Neutrophil (primary cell): ENCODE results near the gene CCDC7.
"Not testable (repeated sequence)": the region's sequence is repeated elsewhere in the genome, so short reads cannot be mapped to it uniquely, and the experiment has no call there.

Source experiments
- H3K27ac ChIP-seq: fragments of 200-600 bp; sonication (generic); 2 replicates; pipeline ENCODE4 v1.5.1; 2016; ENCODE audit warnings: mild to moderate bottlenecking, moderate library complexity
- H3K27me3 ChIP-seq: fragments of 200-600 bp; sonication (generic); 2 replicates; pipeline ENCODE4 v1.6.0; 2016; ENCODE audit warnings: mild to moderate bottlenecking
- H3K36me3 ChIP-seq: fragments of 200-600 bp; sonication (generic); 2 replicates; pipeline ENCODE4 v1.5.1; 2017
- H3K4me1 ChIP-seq, 2 experiments: fragments of 200-600 bp in 1 of 2; sonication (generic) in 1 of 2; 1 replicate in 1 of 2; 2 replicates in 1 of 2; pipeline versions ENCODE4 v1.5.1 to v1.6.1; 2013 to 2016; ENCODE audit warnings: low read depth in 1 of 2, low read length in 1 of 2, mild to moderate bottlenecking in 1 of 2, moderate library complexity in 1 of 2; ENCODE audit not compliant: control insufficient read depth in 1 of 2, insufficient read depth in 1 of 2
- H3K4me3 ChIP-seq, 2 experiments: fragments of 200-600 bp in 1 of 2; sonication (generic) in 1 of 2; 1 replicate in 1 of 2; 2 replicates in 1 of 2; pipeline ENCODE4 v1.5.1; 2013 to 2016; ENCODE audit warnings: low read depth in 1 of 2, low read length in 1 of 2, mild to moderate bottlenecking in 1 of 2, moderate library complexity in 1 of 2
- H3K9me3 ChIP-seq: fragments of 200-600 bp; sonication (generic); 2 replicates; pipeline ENCODE4 v1.5.1; 2016
- CTCF ChIP-seq: fragments of 200-600 bp; sonication (generic); IDR thresholded peaks from 2 replicates; pipeline ENCODE4 v1.5.1; 2016; ENCODE audit warnings: antibody characterized with exemption

Gene CCDC7

DNA sequence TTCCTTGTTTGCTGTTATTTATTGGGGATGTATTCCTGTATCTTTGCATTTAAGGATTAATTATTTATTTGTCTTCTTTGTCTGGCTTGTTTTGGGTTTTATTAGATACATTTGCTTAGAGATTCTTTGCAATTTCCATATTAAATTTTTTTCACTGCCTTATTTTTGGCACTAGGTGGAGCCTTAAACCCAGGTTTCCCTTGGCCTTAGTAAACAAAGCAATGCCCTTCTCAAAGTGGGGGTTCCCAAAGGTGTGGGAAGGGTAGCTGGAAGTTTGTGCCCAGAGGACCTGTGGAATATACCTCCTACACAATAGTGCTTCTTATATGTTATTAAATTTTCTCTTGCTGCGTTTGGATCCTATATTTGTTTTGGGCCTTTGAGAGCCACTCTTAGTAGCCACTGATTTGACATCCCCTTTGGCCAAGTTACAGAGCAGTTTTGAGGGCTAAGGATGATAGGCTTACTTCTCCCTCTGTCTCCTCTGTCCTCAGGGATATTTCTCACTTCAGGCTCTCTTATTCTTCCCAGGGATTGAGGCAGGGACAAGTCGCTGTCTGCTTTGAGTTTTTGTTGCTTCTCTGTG, 349.8 kb downstream of the CCDC7 start:
- Histone ChIP-seq H3K9me3 (no peaks in the 10 kb centered on the region), H3K4me3 (no peak overlapping the region), H3K27ac (no peak overlapping the region), H3K36me3 (no peaks in the 10 kb centered on the region), H3K27me3 (no peaks in the 10 kb centered on the region), H3K4me1 (no peaks in the 10 kb centered on the region)
- no peak for TF ChIP-seq CTCF

DNA sequence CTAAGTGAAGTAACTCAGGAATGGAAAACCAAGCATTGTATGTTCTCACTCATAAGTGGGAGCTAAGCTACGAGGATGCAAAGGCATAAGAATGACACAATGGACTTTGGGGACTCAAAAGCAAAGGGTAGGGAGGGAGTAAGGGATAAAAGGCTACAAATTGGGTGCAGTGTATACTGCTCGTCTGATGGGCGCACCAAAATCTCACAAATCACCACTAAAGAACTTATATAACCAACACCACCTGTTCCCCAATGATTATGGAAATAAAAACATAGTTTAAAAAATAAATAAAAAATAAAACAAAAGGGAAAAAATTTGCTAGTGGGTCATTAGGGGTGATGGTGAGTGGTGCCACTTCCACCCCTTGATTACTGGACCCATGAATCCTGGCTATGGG, 351.5 kb downstream of the CCDC7 start:
- not testable (repeated sequence) for H3K9me3 ChIP-seq, H3K36me3 ChIP-seq, H3K4me3 ChIP-seq, H3K27ac ChIP-seq, H3K4me1 ChIP-seq, H3K27me3 ChIP-seq

GRCh38 chr10:32846974-32847373, 401.0 kb downstream of the CCDC7 start:
- TF ChIP-seq CTCF, result no peak
- Histone ChIP-seq H3K27me3 (no peaks in the 10 kb centered on the region), H3K9me3 (no peaks in the 10 kb centered on the region), H3K4me1 (no peaks in the 10 kb centered on the region), H3K36me3 (no peaks in the 10 kb centered on the region), H3K27ac (no peak overlapping the region), H3K4me3 (no peak overlapping the region)

GRCh38 chr10:32851301-32851700, 405.4 kb downstream of the CCDC7 start:
- H3K4me3 ChIP-seq, result no peak overlapping the region
- H3K36me3 ChIP-seq, result no peaks in the 10 kb centered on the region
- H3K27me3 ChIP-seq, result no peaks in the 10 kb centered on the region
- H3K4me1 ChIP-seq, result no peaks in the 10 kb centered on the region
- no peak overlapping the region for H3K27ac ChIP-seq
- TF ChIP-seq CTCF, result no peak
- no peaks in the 10 kb centered on the region for H3K9me3 ChIP-seq

DNA sequence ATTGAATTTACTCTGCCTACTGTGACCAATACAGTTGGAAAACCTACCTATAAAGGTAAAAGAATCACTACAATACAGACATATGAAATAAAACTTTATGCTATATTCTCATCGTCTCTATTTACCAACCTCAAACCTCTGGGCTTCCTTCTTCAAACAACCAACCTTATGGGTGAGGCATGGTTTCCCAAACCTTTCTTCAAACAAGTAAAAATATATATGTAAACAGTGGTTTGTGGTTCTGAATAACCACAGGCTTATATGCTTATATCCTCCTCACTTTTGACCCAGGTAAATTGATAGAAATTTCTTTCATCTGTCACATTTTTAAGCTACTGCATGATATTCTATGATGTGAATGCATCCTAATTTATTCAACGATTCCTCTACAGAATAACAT, 408.5 kb downstream of the CCDC7 start:
- Histone ChIP-seq H3K4me1 (no peaks in the 10 kb centered on the region), H3K4me3 (no peak overlapping the region), H3K27ac (no peak overlapping the region), H3K27me3 (no peaks in the 10 kb centered on the region), H3K9me3 (no peaks in the 10 kb centered on the region), H3K36me3 (no peaks in the 10 kb centered on the region)
- no peak for TF ChIP-seq CTCF

DNA sequence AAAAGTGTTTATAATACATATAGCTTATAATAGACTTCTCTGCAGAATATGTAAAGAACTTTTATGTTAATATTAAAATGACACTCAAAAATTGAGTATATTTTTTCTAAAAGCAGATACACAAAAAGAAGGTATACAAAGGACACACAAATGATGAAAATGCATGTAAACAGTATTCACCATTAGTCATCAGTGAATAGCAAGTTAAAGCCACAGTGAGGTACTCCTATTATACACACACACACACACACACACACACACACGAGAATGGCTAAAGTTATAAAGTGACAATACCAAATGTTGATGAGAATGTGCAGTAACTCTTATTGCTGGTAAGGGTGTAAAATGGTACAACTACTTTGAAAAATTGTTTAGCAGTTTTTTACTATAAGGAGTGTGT, 419.2 kb downstream of the CCDC7 start:
- Histone ChIP-seq H3K9me3 (no peaks in the 10 kb centered on the region), H3K36me3 (no peaks in the 10 kb centered on the region), H3K27me3 (no peaks in the 10 kb centered on the region), H3K4me3 (no peak overlapping the region), H3K27ac (no peak overlapping the region), H3K4me1 (no peaks in the 10 kb centered on the region)
- no peak for TF ChIP-seq CTCF
